Peyer's patch (tissue), 4 donors: ENCODE data around the gene SH3TC1.

Source experiments
- POLR2A ChIP-seq, 2 donors: fragments of 450-650 bp; IDR thresholded peaks; one replicate each; pipeline ENCODE4 v1.5.1; 2017; ENCODE audit warnings: antibody characterized with exemption in 2 of 2, mild to moderate bottlenecking in 2 of 2, moderate library complexity in 2 of 2
- TF ChIP-seq, protein P1 (sequence below), 6 experiments: fragments of 450-650 bp in 4 of 6; fragments of 200-600 bp in 2 of 6; sonication (generic) in 1 of 6; IDR thresholded peaks; one replicate each; pipeline ENCODE4 v1.5.1; 2017 to 2019; ENCODE audit warnings: antibody characterized with exemption in 6 of 6, mild to moderate bottlenecking in 3 of 6, moderate library complexity in 1 of 6

DNA sequence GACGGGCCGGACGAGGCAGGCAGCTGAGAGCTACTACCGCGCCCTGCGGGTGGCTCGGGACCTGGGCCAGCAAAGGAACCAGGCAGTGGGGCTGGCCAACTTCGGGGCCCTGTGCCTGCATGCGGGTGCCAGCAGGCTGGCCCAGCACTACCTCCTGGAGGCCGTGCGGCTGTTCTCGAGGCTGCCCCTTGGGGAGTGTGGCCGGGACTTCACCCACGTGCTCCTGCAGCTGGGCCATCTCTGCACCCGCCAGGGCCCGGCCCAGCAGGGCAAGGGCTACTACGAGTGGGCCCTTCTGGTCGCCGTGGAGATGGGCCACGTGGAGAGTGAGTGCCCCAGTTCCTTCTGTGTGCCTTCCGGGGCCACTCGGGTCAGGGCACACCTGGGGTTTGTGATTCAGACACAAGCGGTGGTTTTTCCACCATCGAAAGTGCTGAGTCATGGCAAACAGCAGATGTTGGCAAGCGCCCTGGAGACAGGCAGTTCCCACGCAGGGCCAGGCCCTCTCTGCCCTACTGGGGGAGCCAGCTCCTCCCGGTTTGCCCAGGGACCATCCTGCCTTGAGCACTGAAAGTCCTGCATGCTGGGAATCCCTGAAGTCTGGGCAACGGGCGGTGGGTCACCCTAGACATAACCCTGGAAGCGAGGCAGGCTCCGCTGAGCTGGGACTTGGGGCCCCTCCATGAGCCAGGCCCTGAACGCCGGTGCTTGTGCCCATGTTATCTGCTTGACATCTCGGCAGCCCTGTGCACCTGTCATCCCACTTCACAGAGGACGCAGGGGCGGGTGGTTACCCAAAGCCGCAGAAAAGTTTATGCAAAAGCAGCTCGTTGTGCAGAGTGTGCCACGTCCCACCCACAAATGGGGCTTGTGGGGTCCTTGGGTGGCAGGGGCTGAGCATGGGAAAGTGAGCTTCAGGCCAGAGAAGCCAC, 29.5 kb downstream of the SH3TC1 start:
- no peak for TF ChIP-seq POLR2A (IDR thresholded peaks at IDR 0.05)
- TF ChIP-seq, protein P1, sequence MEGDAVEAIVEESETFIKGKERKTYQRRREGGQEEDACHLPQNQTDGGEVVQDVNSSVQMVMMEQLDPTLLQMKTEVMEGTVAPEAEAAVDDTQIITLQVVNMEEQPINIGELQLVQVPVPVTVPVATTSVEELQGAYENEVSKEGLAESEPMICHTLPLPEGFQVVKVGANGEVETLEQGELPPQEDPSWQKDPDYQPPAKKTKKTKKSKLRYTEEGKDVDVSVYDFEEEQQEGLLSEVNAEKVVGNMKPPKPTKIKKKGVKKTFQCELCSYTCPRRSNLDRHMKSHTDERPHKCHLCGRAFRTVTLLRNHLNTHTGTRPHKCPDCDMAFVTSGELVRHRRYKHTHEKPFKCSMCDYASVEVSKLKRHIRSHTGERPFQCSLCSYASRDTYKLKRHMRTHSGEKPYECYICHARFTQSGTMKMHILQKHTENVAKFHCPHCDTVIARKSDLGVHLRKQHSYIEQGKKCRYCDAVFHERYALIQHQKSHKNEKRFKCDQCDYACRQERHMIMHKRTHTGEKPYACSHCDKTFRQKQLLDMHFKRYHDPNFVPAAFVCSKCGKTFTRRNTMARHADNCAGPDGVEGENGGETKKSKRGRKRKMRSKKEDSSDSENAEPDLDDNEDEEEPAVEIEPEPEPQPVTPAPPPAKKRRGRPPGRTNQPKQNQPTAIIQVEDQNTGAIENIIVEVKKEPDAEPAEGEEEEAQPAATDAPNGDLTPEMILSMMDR (IDR thresholded peaks at IDR 0.05), result no peak
